ENCODE results near the gene DDX31.

DNA sequence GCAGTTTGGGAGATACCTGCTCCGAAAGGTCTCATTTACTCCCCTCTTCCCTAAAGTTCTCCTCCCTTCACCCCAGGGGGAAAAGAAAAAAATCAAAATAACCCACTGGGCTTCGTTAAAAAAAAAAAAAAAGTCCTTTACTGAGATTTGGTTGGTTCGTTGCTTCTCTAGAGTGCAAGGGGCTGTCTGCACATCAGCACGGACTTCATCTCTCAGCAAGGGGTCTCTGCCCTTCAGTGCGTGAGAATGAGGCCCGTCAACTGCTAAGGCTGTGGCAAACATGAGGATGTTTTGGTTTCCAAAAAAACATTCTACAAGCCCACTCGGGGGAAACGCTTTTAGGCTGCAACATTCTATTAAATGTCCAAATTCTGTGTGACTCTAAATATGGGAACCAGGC, 77.3 kb downstream of the DDX31 start:
- no peak for TF ChIP-seq CTCF (IDR thresholded peaks at IDR 0.05 in 2 of 3, conservative IDR thresholded peaks at IDR 0.05 in 1 of 3; ENCODE audit: borderline replicate concordance in 1 of 3, insufficient read depth in 1 of 3, low read depth in 2 of 3, low read length in 2 of 3)
- TF ChIP-seq CEBPB (IDR thresholded peaks at IDR 0.05; ENCODE audit: low read depth), result no peak
- TF ChIP-seq EZH2 (IDR thresholded peaks at IDR 0.05), result no peak
- no peak for TF ChIP-seq POLR2AphosphoS5 (IDR thresholded peaks at IDR 0.05; ENCODE audit: low read depth, low read length)
- TF ChIP-seq RAD21 (IDR thresholded peaks at IDR 0.05; ENCODE audit: low read depth), result no peak
- TF ChIP-seq POLR2A (IDR thresholded peaks at IDR 0.05; ENCODE audit: borderline replicate concordance, extremely low read depth, insufficient read depth, insufficient read length), result no peak
- no peak for TF ChIP-seq ZFX (IDR thresholded peaks at IDR 0.05)
- no peak for TF ChIP-seq FOSL1 (IDR thresholded peaks at IDR 0.05; ENCODE audit: low read depth)
- TF ChIP-seq, protein P1, sequence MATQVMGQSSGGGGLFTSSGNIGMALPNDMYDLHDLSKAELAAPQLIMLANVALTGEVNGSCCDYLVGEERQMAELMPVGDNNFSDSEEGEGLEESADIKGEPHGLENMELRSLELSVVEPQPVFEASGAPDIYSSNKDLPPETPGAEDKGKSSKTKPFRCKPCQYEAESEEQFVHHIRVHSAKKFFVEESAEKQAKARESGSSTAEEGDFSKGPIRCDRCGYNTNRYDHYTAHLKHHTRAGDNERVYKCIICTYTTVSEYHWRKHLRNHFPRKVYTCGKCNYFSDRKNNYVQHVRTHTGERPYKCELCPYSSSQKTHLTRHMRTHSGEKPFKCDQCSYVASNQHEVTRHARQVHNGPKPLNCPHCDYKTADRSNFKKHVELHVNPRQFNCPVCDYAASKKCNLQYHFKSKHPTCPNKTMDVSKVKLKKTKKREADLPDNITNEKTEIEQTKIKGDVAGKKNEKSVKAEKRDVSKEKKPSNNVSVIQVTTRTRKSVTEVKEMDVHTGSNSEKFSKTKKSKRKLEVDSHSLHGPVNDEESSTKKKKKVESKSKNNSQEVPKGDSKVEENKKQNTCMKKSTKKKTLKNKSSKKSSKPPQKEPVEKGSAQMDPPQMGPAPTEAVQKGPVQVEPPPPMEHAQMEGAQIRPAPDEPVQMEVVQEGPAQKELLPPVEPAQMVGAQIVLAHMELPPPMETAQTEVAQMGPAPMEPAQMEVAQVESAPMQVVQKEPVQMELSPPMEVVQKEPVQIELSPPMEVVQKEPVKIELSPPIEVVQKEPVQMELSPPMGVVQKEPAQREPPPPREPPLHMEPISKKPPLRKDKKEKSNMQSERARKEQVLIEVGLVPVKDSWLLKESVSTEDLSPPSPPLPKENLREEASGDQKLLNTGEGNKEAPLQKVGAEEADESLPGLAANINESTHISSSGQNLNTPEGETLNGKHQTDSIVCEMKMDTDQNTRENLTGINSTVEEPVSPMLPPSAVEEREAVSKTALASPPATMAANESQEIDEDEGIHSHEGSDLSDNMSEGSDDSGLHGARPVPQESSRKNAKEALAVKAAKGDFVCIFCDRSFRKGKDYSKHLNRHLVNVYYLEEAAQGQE (IDR thresholded peaks at IDR 0.05; ENCODE audit: low read depth), result no peak
